Esophagus muscularis mucosa (tissue), 4 donors: ENCODE measurements around the gene MTTP.

Experiments used
- EP300 ChIP-seq: sonication (generic); formaldehyde crosslinking; IDR thresholded peaks from one replicate; pipeline ENCODE4 v1.6.1; 2017; ENCODE audit warnings: antibody characterized with exemption
- POLR2A ChIP-seq: fragments of 450-650 bp; IDR thresholded peaks from one replicate; pipeline ENCODE4 v1.6.1; 2017; ENCODE audit warnings: antibody characterized with exemption, moderate library complexity, mild to moderate bottlenecking, low read depth
- POLR2AphosphoS5 ChIP-seq, 2 donors: sonication (generic); formaldehyde crosslinking; IDR thresholded peaks; one replicate each; pipeline ENCODE4 v1.6.1; 2017; ENCODE audit warnings: antibody characterized with exemption in 2 of 2
- TF ChIP-seq, protein P1 (sequence below), 3 experiments: fragments of 200-600 bp in 2 of 3; fragments of 450-650 bp in 1 of 3; sonication (generic) in 2 of 3; IDR thresholded peaks; one replicate each; pipeline ENCODE4 v1.5.1; 2017 to 2019; ENCODE audit warnings: antibody characterized with exemption in 3 of 3, mild to moderate bottlenecking in 2 of 3, moderate library complexity in 1 of 3

- TF ChIP-seq, protein P1, sequence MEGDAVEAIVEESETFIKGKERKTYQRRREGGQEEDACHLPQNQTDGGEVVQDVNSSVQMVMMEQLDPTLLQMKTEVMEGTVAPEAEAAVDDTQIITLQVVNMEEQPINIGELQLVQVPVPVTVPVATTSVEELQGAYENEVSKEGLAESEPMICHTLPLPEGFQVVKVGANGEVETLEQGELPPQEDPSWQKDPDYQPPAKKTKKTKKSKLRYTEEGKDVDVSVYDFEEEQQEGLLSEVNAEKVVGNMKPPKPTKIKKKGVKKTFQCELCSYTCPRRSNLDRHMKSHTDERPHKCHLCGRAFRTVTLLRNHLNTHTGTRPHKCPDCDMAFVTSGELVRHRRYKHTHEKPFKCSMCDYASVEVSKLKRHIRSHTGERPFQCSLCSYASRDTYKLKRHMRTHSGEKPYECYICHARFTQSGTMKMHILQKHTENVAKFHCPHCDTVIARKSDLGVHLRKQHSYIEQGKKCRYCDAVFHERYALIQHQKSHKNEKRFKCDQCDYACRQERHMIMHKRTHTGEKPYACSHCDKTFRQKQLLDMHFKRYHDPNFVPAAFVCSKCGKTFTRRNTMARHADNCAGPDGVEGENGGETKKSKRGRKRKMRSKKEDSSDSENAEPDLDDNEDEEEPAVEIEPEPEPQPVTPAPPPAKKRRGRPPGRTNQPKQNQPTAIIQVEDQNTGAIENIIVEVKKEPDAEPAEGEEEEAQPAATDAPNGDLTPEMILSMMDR (IDR thresholded peaks at IDR 0.05), result no peak
- TF ChIP-seq POLR2A (no peak), POLR2AphosphoS5 (IDR thresholded peaks at IDR 0.05) (no peak), EP300 (no peak)
These were observed 84.0 kb downstream of the MTTP start for GRCh38 chr4:99658666-99659065.
